ENCODE measurements around the gene PLD1.

Gene PLD1

GRCh38 chr3:171602072-171602471, 208.2 kb downstream of the PLD1 start:
- DNase-seq (ENCODE audit: low read depth in 1 of 2, low spot score in 1 of 2): no peak
- Histone ChIP-seq H3K4me3 (replicated peaks; ENCODE audit: insufficient read depth, low read length) (no peak overlapping the region), H3K27ac (replicated peaks) (no peak overlapping the region), H3K27me3 (ENCODE audit: insufficient read depth, poor library complexity, severe bottlenecking) (no peaks in the 10 kb centered on the region)
- TF ChIP-seq, protein P1, sequence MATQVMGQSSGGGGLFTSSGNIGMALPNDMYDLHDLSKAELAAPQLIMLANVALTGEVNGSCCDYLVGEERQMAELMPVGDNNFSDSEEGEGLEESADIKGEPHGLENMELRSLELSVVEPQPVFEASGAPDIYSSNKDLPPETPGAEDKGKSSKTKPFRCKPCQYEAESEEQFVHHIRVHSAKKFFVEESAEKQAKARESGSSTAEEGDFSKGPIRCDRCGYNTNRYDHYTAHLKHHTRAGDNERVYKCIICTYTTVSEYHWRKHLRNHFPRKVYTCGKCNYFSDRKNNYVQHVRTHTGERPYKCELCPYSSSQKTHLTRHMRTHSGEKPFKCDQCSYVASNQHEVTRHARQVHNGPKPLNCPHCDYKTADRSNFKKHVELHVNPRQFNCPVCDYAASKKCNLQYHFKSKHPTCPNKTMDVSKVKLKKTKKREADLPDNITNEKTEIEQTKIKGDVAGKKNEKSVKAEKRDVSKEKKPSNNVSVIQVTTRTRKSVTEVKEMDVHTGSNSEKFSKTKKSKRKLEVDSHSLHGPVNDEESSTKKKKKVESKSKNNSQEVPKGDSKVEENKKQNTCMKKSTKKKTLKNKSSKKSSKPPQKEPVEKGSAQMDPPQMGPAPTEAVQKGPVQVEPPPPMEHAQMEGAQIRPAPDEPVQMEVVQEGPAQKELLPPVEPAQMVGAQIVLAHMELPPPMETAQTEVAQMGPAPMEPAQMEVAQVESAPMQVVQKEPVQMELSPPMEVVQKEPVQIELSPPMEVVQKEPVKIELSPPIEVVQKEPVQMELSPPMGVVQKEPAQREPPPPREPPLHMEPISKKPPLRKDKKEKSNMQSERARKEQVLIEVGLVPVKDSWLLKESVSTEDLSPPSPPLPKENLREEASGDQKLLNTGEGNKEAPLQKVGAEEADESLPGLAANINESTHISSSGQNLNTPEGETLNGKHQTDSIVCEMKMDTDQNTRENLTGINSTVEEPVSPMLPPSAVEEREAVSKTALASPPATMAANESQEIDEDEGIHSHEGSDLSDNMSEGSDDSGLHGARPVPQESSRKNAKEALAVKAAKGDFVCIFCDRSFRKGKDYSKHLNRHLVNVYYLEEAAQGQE (IDR thresholded peaks at IDR 0.05; ENCODE audit: insufficient replicate concordance, low read depth): no peak
- no peak for TF ChIP-seq POLR2AphosphoS5 (IDR thresholded peaks at IDR 0.05; ENCODE audit: low read depth)
- TF ChIP-seq GABPA (IDR thresholded peaks at IDR 0.05; ENCODE audit: low read depth): no peak
- no peak for TF ChIP-seq SPI1 (IDR thresholded peaks at IDR 0.05; ENCODE audit: borderline replicate concordance, low read depth)
- TF ChIP-seq, protein P2, sequence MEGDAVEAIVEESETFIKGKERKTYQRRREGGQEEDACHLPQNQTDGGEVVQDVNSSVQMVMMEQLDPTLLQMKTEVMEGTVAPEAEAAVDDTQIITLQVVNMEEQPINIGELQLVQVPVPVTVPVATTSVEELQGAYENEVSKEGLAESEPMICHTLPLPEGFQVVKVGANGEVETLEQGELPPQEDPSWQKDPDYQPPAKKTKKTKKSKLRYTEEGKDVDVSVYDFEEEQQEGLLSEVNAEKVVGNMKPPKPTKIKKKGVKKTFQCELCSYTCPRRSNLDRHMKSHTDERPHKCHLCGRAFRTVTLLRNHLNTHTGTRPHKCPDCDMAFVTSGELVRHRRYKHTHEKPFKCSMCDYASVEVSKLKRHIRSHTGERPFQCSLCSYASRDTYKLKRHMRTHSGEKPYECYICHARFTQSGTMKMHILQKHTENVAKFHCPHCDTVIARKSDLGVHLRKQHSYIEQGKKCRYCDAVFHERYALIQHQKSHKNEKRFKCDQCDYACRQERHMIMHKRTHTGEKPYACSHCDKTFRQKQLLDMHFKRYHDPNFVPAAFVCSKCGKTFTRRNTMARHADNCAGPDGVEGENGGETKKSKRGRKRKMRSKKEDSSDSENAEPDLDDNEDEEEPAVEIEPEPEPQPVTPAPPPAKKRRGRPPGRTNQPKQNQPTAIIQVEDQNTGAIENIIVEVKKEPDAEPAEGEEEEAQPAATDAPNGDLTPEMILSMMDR (IDR thresholded peaks at IDR 0.05; ENCODE audit: insufficient read depth, low read length): no peak

DNA sequence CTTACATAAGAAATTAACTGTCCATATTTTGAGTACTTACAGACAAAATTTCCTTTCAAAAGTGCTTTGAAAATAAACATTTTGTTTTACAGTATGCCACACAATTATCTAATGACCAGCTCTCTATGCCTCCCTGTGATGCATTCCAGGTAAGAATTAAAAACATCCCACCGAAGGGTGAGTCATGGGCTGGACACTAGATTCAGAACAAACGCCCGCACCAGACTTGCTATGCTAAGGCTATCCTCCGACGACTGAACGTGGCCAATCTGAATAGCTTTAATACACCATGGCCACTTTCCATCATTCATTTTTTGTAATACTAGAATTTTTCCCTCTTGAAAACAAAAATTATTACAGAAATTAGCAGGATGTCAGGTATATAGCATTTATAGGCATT, 210.3 kb downstream of the PLD1 start:
- TF ChIP-seq POLR2AphosphoS5 (IDR thresholded peaks at IDR 0.05; ENCODE audit: low read depth) (no peak), GABPA (IDR thresholded peaks at IDR 0.05; ENCODE audit: low read depth) (no peak), SPI1 (IDR thresholded peaks at IDR 0.05; ENCODE audit: borderline replicate concordance, low read depth) (no peak)
- TF ChIP-seq, protein P1 (IDR thresholded peaks at IDR 0.05; ENCODE audit: insufficient replicate concordance, low read depth): no peak
- TF ChIP-seq, protein P2 (IDR thresholded peaks at IDR 0.05; ENCODE audit: insufficient read depth, low read length): no peak
- no peak for DNase-seq (ENCODE audit: low read depth in 1 of 2, low spot score in 1 of 2)

GRCh38 chr3:171598990-171599389, 211.3 kb downstream of the PLD1 start:
- Histone ChIP-seq H3K27me3 (ENCODE audit: insufficient read depth, poor library complexity, severe bottlenecking) (no peaks in the 10 kb centered on the region), H3K4me3 (replicated peaks; ENCODE audit: insufficient read depth, low read length) (no peak overlapping the region), H3K27ac (replicated peaks) (no peak overlapping the region)
- no peak for DNase-seq (ENCODE audit: low read depth in 1 of 2, low spot score in 1 of 2)
- TF ChIP-seq POLR2AphosphoS5 (IDR thresholded peaks at IDR 0.05; ENCODE audit: low read depth) (no peak), SPI1 (IDR thresholded peaks at IDR 0.05; ENCODE audit: borderline replicate concordance, low read depth) (no peak), GABPA (IDR thresholded peaks at IDR 0.05; ENCODE audit: low read depth) (no peak)
- TF ChIP-seq, protein P1 (IDR thresholded peaks at IDR 0.05; ENCODE audit: insufficient replicate concordance, low read depth): no peak
- TF ChIP-seq, protein P2 (IDR thresholded peaks at IDR 0.05; ENCODE audit: insufficient read depth, low read length): no peak

More for the DNA sequence above, 210.3 kb downstream of the PLD1 start:
- Histone ChIP-seq H3K27me3 (ENCODE audit: insufficient read depth, poor library complexity, severe bottlenecking) (no peaks in the 10 kb centered on the region), H3K27ac (replicated peaks) (no peak overlapping the region), H3K4me3 (replicated peaks; ENCODE audit: insufficient read depth, low read length) (no peak overlapping the region)

Data from HL-60 (cell line).